HG02973 (cell line): Measurements from ENCODE around the gene MCOLN1.

Source experiments
- ATAC-seq: cut with Tn5 transposase; IDR thresholded peaks from one replicate; pipeline ENCODE4 v1.9.1; 2021; ENCODE audit warnings: moderate library complexity; ENCODE audit not compliant: unreplicated experiment

MCOLN1 gene

GRCh38 chr19:7540761-7541474 lies 18.5 kb downstream of the MCOLN1 start:
- ATAC-seq: no peak

GRCh38 chr19:7541475-7541824 lies 19.0 kb downstream of the MCOLN1 start:
- ATAC-seq: no peak

GRCh38 chr19:7541828-7542443 lies 19.5 kb downstream of the MCOLN1 start:
- ATAC-seq: no peak

- ATAC-seq: no peak
Measured at GRCh38 chr19:7542556-7543348, 20.3 kb downstream of the MCOLN1 start.

GRCh38 chr19:7544626-7545025 lies 22.2 kb downstream of the MCOLN1 start:
- ATAC-seq: no peak

GRCh38 chr19:7545300-7545699 lies 22.9 kb downstream of the MCOLN1 start:
- no peak for ATAC-seq

- ATAC-seq: no peak
Measured at GRCh38 chr19:7545904-7546303, 23.5 kb downstream of the MCOLN1 start.

GRCh38 chr19:7547159-7547558 lies 24.7 kb downstream of the MCOLN1 start:
- ATAC-seq: no peak

- no peak for ATAC-seq
Measured at GRCh38 chr19:7549429-7550148, 27.2 kb downstream of the MCOLN1 start.

- no peak for ATAC-seq
Measured at GRCh38 chr19:7550169-7550770, 27.8 kb downstream of the MCOLN1 start.

- ATAC-seq: no peak
Measured at GRCh38 chr19:7550987-7551761, 28.8 kb downstream of the MCOLN1 start.

- ATAC-seq: no peak
Measured at GRCh38 chr19:7552781-7553180, 30.4 kb downstream of the MCOLN1 start.

- no peak for ATAC-seq
Measured at GRCh38 chr19:7554565-7554964, 32.1 kb downstream of the MCOLN1 start.

GRCh38 chr19:7554990-7555864 lies 32.8 kb downstream of the MCOLN1 start:
- no peak for ATAC-seq

GRCh38 chr19:7556696-7557315 lies 34.4 kb downstream of the MCOLN1 start:
- no peak for ATAC-seq

GRCh38 chr19:7558667-7559066 lies 36.2 kb downstream of the MCOLN1 start:
- no peak for ATAC-seq

- no peak for ATAC-seq
Measured at GRCh38 chr19:7559102-7559501, 36.7 kb downstream of the MCOLN1 start.

- ATAC-seq: no peak
Measured at GRCh38 chr19:7560255-7560654, 37.8 kb downstream of the MCOLN1 start.

- ATAC-seq: no peak
Measured at GRCh38 chr19:7561325-7561724, 38.9 kb downstream of the MCOLN1 start.
